ENCODE measurements around the gene TMEM269. TPM values are rescaled to one million over a fixed set of nuclear protein-coding genes. Genes with fewer than 3 reads are reported as not detected.

Gene TMEM269
- total and polyA plus RNA-seq, 2 experiments from 2014 or later, result not detected

GRCh38 chr1:42736571-42737200, 48.1 kb upstream of the TMEM269 start:
- H3K4me2 ChIP-seq (ENCODE audit: unreplicated experiment), result no peak overlapping the region
- H3K4me3 ChIP-seq, result no peak overlapping the region
- no peaks in the 10 kb centered on the region for H3K9me2 ChIP-seq (ENCODE audit: insufficient read depth)
- DNase-seq, result no peak
- TF ChIP-seq EZH2 (IDR thresholded peaks at IDR 0.05; ENCODE audit: insufficient read depth, poor library complexity, severe bottlenecking) (no peak), EZH2phosphoT487 (IDR thresholded peaks at IDR 0.05; ENCODE audit: insufficient read depth, low read depth) (no peak)
- no peaks in the 10 kb centered on the region for H3K79me2 ChIP-seq (ENCODE audit: insufficient read depth)
- no peak overlapping the region for H3K27ac ChIP-seq
- no peaks in the 10 kb centered on the region for H3K9me3 ChIP-seq (ENCODE audit: low read depth)
- no peaks in the 10 kb centered on the region for H3K4me1 ChIP-seq (ENCODE audit: insufficient read depth)
- 84 to 86% methylated on average over 7 to 8 of the region's 8 CpGs for WGBS, 2 experiments (ENCODE audit: low coverage in 1 of 2, low lambda C conversion rate in 2 of 2, missing lambda C conversion rate in 2 of 2)
- H4K20me1 ChIP-seq (ENCODE audit: insufficient read depth), result no peaks in the 10 kb centered on the region
- no peaks in the 10 kb centered on the region for H3F3A ChIP-seq (ENCODE audit: insufficient read depth)
- in situ Hi-C loops (cut with MboI), result no loop called here
- no peaks in the 10 kb centered on the region for H3K27me3 ChIP-seq (replicated peaks; ENCODE audit: insufficient read depth)
- H2AFZ ChIP-seq, result no peak overlapping the region
- H3K9ac ChIP-seq, result no peak overlapping the region
- H3K36me3 ChIP-seq (ENCODE audit: low read depth), result no peaks in the 10 kb centered on the region

DNA sequence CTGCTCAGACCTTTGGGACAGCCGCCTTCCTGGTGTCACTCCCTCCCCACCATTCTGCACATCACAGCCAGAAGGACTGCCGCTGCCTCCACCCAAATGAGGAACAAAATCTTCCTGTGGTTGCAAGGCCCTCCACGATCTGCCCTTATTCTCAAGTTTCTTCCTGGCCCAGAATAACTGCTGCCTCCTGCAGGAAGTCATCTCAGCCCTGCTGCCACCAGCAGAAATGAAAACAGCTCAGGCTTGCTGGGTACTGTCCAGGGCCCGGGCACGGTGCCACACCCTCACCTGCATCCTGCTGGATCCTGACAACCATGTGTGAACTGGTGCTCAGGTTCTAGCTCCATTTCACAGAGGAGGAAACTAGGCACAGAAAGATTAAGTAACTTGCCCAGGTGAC, 47.5 kb upstream of the TMEM269 start:
- WGBS, 2 experiments (ENCODE audit: low coverage in 1 of 2, low lambda C conversion rate in 2 of 2, missing lambda C conversion rate in 2 of 2), result 46 to 49% methylated on average over 5 of the region's 5 CpGs
- Histone ChIP-seq H2AFZ (no peak overlapping the region), H3K9me3 (ENCODE audit: low read depth) (no peaks in the 10 kb centered on the region), H3K4me3 (no peak overlapping the region), H3F3A (ENCODE audit: insufficient read depth) (no peaks in the 10 kb centered on the region), H4K20me1 (ENCODE audit: insufficient read depth) (no peaks in the 10 kb centered on the region), H3K4me1 (ENCODE audit: insufficient read depth) (no peaks in the 10 kb centered on the region), H3K36me3 (ENCODE audit: low read depth) (no peaks in the 10 kb centered on the region), H3K27ac (no peak overlapping the region), H3K27me3 (replicated peaks; ENCODE audit: insufficient read depth) (no peaks in the 10 kb centered on the region), H3K4me2 (ENCODE audit: unreplicated experiment) (no peak overlapping the region), H3K9me2 (ENCODE audit: insufficient read depth) (no peaks in the 10 kb centered on the region), H3K9ac (no peak overlapping the region), H3K79me2 (ENCODE audit: insufficient read depth) (no peaks in the 10 kb centered on the region)
- no peak for TF ChIP-seq EZH2phosphoT487 (IDR thresholded peaks at IDR 0.05; ENCODE audit: insufficient read depth, low read depth)
- TF ChIP-seq EZH2 (IDR thresholded peaks at IDR 0.05; ENCODE audit: insufficient read depth, poor library complexity, severe bottlenecking), result no peak
- in situ Hi-C loops (cut with MboI), result no loop called here
- no peak for DNase-seq

- Histone ChIP-seq H3K27ac (no peak overlapping the region), H2AFZ (no peak overlapping the region), H3K4me3 (no peak overlapping the region), H3K27me3 (replicated peaks; ENCODE audit: insufficient read depth) (no peaks in the 10 kb centered on the region), H3K36me3 (ENCODE audit: low read depth) (no peaks in the 10 kb centered on the region), H3K9ac (no peak overlapping the region), H3K9me3 (ENCODE audit: low read depth) (no peaks in the 10 kb centered on the region), H3K4me1 (ENCODE audit: insufficient read depth) (no peaks in the 10 kb centered on the region), H4K20me1 (ENCODE audit: insufficient read depth) (no peaks in the 10 kb centered on the region), H3K9me2 (ENCODE audit: insufficient read depth) (no peaks in the 10 kb centered on the region), H3K79me2 (ENCODE audit: insufficient read depth) (no peaks in the 10 kb centered on the region), H3K4me2 (ENCODE audit: unreplicated experiment) (no peak overlapping the region), H3F3A (ENCODE audit: insufficient read depth) (no peaks in the 10 kb centered on the region)
- in situ Hi-C loops (cut with MboI), result no loop called here
- TF ChIP-seq EZH2 (IDR thresholded peaks at IDR 0.05; ENCODE audit: insufficient read depth, poor library complexity, severe bottlenecking) (no peak), EZH2phosphoT487 (IDR thresholded peaks at IDR 0.05; ENCODE audit: insufficient read depth, low read depth) (no peak)
- DNase-seq, result no peak
- WGBS, 2 experiments (ENCODE audit: low coverage in 1 of 2, low lambda C conversion rate in 2 of 2, missing lambda C conversion rate in 2 of 2), result 70 to 79% methylated on average over 14 to 21 of the region's 21 CpGs
Measured at GRCh38 chr1:42737986-42738677, 46.7 kb upstream of the TMEM269 start.

GRCh38 chr1:42738678-42739226, 46.0 kb upstream of the TMEM269 start:
- Histone ChIP-seq H3K4me2 (ENCODE audit: unreplicated experiment) (no peak overlapping the region), H3K27me3 (replicated peaks; ENCODE audit: insufficient read depth) (no peaks in the 10 kb centered on the region), H3K4me1 (ENCODE audit: insufficient read depth) (no peaks in the 10 kb centered on the region), H3K36me3 (ENCODE audit: low read depth) (no peaks in the 10 kb centered on the region), H3K9me3 (ENCODE audit: low read depth) (no peaks in the 10 kb centered on the region), H4K20me1 (ENCODE audit: insufficient read depth) (no peaks in the 10 kb centered on the region), H3K9me2 (ENCODE audit: insufficient read depth) (no peaks in the 10 kb centered on the region), H3K79me2 (ENCODE audit: insufficient read depth) (no peaks in the 10 kb centered on the region), H3K27ac (no peak overlapping the region), H3K9ac (no peak overlapping the region), H3K4me3 (no peak overlapping the region), H3F3A (ENCODE audit: insufficient read depth) (0 out of 2 replicates have a peak, but pooled peaks cover under 1% of the 10 kb centered on the region), H2AFZ (no peak overlapping the region)
- 80 to 91% methylated on average over 6 to 8 of the region's 8 CpGs for WGBS, 2 experiments (ENCODE audit: low coverage in 1 of 2, low lambda C conversion rate in 2 of 2, missing lambda C conversion rate in 2 of 2)
- no peak for TF ChIP-seq EZH2phosphoT487 (IDR thresholded peaks at IDR 0.05; ENCODE audit: insufficient read depth, low read depth)
- TF ChIP-seq EZH2 (IDR thresholded peaks at IDR 0.05; ENCODE audit: insufficient read depth, poor library complexity, severe bottlenecking), result no peak
- no peak for DNase-seq
- in situ Hi-C loops (cut with MboI), result no loop called here
